PFSK-1 (cell line): ENCODE results near the gene MESD.

Experiments used
- POLR2AphosphoS5 ChIP-seq: IDR thresholded peaks from 2 replicates; pipeline ENCODE4 v1.6.1; 2012; ENCODE audit warnings: low read depth, mild to moderate bottlenecking, control low read depth, low read length, moderate library complexity
- TAF1 ChIP-seq: IDR thresholded peaks from 2 replicates; pipeline ENCODE4 v1.6.1; 2012; ENCODE audit warnings: low read length, control low read depth, borderline replicate concordance; ENCODE audit not compliant: insufficient read depth

DNA sequence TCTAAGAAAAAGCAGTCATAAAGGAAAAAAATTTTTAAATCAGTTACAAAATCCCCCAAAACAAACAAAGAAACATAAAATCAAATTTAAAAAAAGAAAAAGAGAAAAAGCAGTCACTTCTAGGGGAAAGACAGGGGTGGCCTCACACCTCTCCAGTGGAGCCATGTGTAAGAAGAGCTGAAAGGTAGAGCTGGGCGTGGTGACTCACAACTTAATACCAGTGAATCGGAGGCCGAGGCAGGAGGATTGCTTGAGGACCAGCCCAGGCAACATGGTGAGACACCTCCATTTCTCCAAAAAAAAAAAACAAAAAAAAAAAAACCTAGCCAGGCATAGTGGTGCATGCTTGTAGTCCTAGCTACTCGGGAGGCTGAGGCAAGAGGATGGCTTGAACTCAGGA lies 14.7 kb downstream of the MESD start:
- TF ChIP-seq POLR2AphosphoS5 (no peak), TAF1 (no peak)
